CD8-positive, alpha-beta memory T cell (primary cell): ENCODE data around the gene DAB1. TPM values are rescaled to one million over a fixed set of nuclear protein-coding genes. Genes with fewer than 3 reads are reported as not detected.
A peak's percentile ranks its signal among the peaks of the same experiment; 100 is the strongest.

ENCODE experiments used
- CTCF ChIA-PET: fragments of 350-600 bp; sonication (Branson Sonifier 250); formaldehyde crosslinking; loops from one replicate; lab custom pipeline; 2021; ENCODE audit warnings: antibody characterized with exemption; lab: Charles Lee
- POLR2A ChIA-PET: fragments of 350-600 bp; sonication (Branson Sonifier 250); formaldehyde crosslinking; loops from one replicate; lab custom pipeline; 2021; ENCODE audit warnings: antibody characterized with exemption; lab: Charles Lee
- DNase-seq, 5 donors: peaks; one replicate each; pipeline versions ENCODE4 v3.0.0 to v3.0.0-alpha.2; 2020 to 2022; ENCODE audit warnings: mixed read lengths in 1 of 5
- H3K27ac ChIP-seq: one replicate; pipeline ENCODE4 v1.7.0; 2013; ENCODE audit warnings: low read depth, mild to moderate bottlenecking, low read length, moderate library complexity
- H3K27me3 ChIP-seq: 2 replicates; pipeline ENCODE4 v1.7.0; 2013; ENCODE audit warnings: low read length, mild to moderate bottlenecking; ENCODE audit not compliant: insufficient read depth, poor library complexity, severe bottlenecking
- H3K36me3 ChIP-seq: 2 replicates; pipeline ENCODE4 v1.7.0; 2013; ENCODE audit warnings: mild to moderate bottlenecking, low read length, moderate library complexity; ENCODE audit not compliant: insufficient read depth
- H3K4me1 ChIP-seq: 2 replicates; pipeline ENCODE4 v1.7.0; 2013; ENCODE audit warnings: mild to moderate bottlenecking, low read length, moderate library complexity; ENCODE audit not compliant: insufficient read depth
- H3K4me3 ChIP-seq: 2 replicates; pipeline ENCODE4 v1.7.0; 2013; ENCODE audit warnings: mild to moderate bottlenecking, low read length
- H3K9me3 ChIP-seq: 2 replicates; pipeline ENCODE4 v1.7.0; 2013; ENCODE audit warnings: mild to moderate bottlenecking, low read length
- H3K27ac Mint-ChIP-seq, 8 donors: one replicate each; pipeline ENCODE4 v1.8.0; 2020 to 2021; ENCODE audit warnings: mixed read lengths in 8 of 8, mild to moderate bottlenecking in 6 of 8, inconsistent platforms in 3 of 8, moderate library complexity in 3 of 8
- H3K27me3 Mint-ChIP-seq, 2 donors: one replicate each; pipeline ENCODE4 v1.8.0; 2020 to 2021; ENCODE audit warnings: mixed read lengths in 2 of 2, mild to moderate bottlenecking in 1 of 2, moderate library complexity in 1 of 2
- H3K36me3 Mint-ChIP-seq, 3 donors: one replicate each; pipeline ENCODE4 v1.8.0; 2020 to 2021; ENCODE audit warnings: mixed read lengths in 3 of 3, inconsistent platforms in 1 of 3, mild to moderate bottlenecking in 1 of 3
- H3K4me1 Mint-ChIP-seq, 3 donors: one replicate each; pipeline ENCODE4 v1.8.0; 2020 to 2021; ENCODE audit warnings: mixed read lengths in 3 of 3, inconsistent platforms in 1 of 3, mild to moderate bottlenecking in 1 of 3
- H3K4me3 Mint-ChIP-seq, 7 donors: one replicate each; pipeline ENCODE4 v1.8.0; 2020 to 2021; ENCODE audit warnings: mixed read lengths in 7 of 7, mild to moderate bottlenecking in 6 of 7, moderate library complexity in 4 of 7, inconsistent platforms in 2 of 7
- H3K9me3 Mint-ChIP-seq, 5 donors: one replicate each; pipeline ENCODE4 v1.8.0; 2020 to 2022; ENCODE audit warnings: mixed read lengths in 5 of 5, mild to moderate bottlenecking in 3 of 5, moderate library complexity in 2 of 5, inconsistent platforms in 1 of 5
- polyA plus RNA-seq: library from polyadenylated mRNA; unstranded; fragments of 300-500 nt; fragmentation: Illumina TruSeq; gene quantifications from one replicate; pipeline ENCODE4 v1.2.3, GENCODE V29; 2021
- total RNA-seq, 2 experiments: library from RNA; stranded (reverse); gene quantifications; one replicate each; pipeline ENCODE4 v1.2.3, GENCODE V29; 2021

DAB1 gene
- total and polyA plus RNA-seq, 3 experiments from 2014 or later = 0.09 to 1.7 TPM; not detected in 1

DNA sequence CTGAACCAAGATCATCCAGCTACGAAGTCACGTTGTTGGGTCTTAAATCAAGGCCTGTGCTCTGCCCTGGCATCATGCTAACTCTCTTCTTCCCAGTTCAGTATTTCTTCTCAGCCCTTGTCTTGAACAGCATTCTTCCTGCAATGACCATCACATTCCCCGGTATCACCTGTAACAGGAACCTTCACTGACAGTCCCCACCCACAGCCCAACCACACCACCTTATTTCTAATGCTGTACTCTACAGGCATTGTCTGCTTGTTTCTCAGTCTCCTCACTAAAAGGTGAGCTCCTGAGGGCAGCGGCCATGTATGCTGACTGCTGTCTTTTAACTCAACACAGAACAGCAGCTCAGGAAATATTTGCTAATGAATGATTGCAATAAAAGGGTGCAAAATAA lies 54.0 kb downstream of the DAB1 start:
- Histone ChIP-seq H3K4me3 (no peak overlapping the region), H3K36me3 (no peaks in the 10 kb centered on the region), H3K27me3 (no peaks in the 10 kb centered on the region), H3K4me1 (no peaks in the 10 kb centered on the region), H3K27ac (no peak overlapping the region), H3K9me3 (no peaks in the 10 kb centered on the region)
- peaks cover 0 to 6% (median 4%) of the 10 kb centered on the region in 5 donors for H3K9me3 Mint-ChIP-seq
- no peaks in the 10 kb centered on the region for H3K27me3 Mint-ChIP-seq
- no peak overlapping the region for H3K27ac Mint-ChIP-seq
- H3K36me3 Mint-ChIP-seq = peaks cover 0 to 5% (median 2%) of the 10 kb centered on the region in 3 donors
- H3K4me3 Mint-ChIP-seq = no peak overlapping the region
- CTCF ChIA-PET = no interaction called here
- no peaks in the 10 kb centered on the region for H3K4me1 Mint-ChIP-seq
- no peak for DNase-seq
- POLR2A ChIA-PET = no interaction called here

DNA sequence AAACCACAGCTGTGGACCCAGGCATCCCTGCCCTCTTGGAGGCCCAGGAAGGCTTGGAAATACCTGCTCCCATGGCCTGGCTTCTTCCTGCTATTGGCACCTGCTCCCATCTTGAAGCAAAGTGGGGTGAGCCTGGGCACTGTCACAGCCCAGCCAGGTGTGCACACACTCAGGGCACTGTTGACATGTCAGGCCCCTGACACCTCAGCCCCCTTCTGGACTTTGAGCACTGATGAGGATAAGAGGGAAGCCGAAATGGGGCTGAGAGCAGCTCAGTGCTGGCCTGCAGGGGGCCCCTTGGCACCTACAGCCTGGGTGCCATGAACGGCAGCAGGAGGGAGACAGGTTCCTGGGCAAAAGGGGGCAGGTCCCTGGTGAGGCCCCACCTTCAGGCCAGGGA lies 55.9 kb downstream of the DAB1 start:
- no peaks in the 10 kb centered on the region for H3K36me3 ChIP-seq
- Mint-ChIP-seq H3K27ac (no peak overlapping the region), H3K4me1 (no peaks in the 10 kb centered on the region), H3K4me3 (no peak overlapping the region), H3K9me3 (peaks cover 0 to 6% (median 4%) of the 10 kb centered on the region in 5 donors), H3K27me3 (no peaks in the 10 kb centered on the region), H3K36me3 (peaks cover 0 to 5% (median 2%) of the 10 kb centered on the region in 3 donors)
- ChIA-PET CTCF (no interaction called here), POLR2A (no interaction called here)
- H3K9me3 ChIP-seq = no peaks in the 10 kb centered on the region
- no peak overlapping the region for H3K27ac ChIP-seq
- no peak overlapping the region for H3K4me3 ChIP-seq
- DNase-seq = no peak
- no peaks in the 10 kb centered on the region for H3K4me1 ChIP-seq
- H3K27me3 ChIP-seq = no peaks in the 10 kb centered on the region

GRCh38 chr1:57363643-57364042 lies 60.2 kb downstream of the DAB1 start:
- Mint-ChIP-seq H3K36me3 (peaks cover 0 to 1% (median under 1%) of the 10 kb centered on the region in 3 donors), H3K27ac (no peak overlapping the region)
- H3K9me3 ChIP-seq = no peaks in the 10 kb centered on the region

GRCh38 chr1:57363165-57363564 lies 60.7 kb downstream of the DAB1 start:
- Mint-ChIP-seq H3K4me1 (no peaks in the 10 kb centered on the region), H3K4me3 (no peak overlapping the region), H3K9me3 (peaks cover 1 to 11% (median 4%) of the 10 kb centered on the region in 5 donors), H3K27me3 (peaks cover 0 to 4% of the 10 kb centered on the region in 2 donors), H3K36me3 (no peaks in the 10 kb centered on the region), H3K27ac (no peak overlapping the region)
- no peak for DNase-seq
- ChIA-PET POLR2A (no interaction called here), CTCF (no interaction called here)
- H3K27ac ChIP-seq = no peak overlapping the region
- no peaks in the 10 kb centered on the region for H3K9me3 ChIP-seq
- H3K4me1 ChIP-seq = no peaks in the 10 kb centered on the region
- H3K27me3 ChIP-seq = no peaks in the 10 kb centered on the region
- no peaks in the 10 kb centered on the region for H3K36me3 ChIP-seq
- H3K4me3 ChIP-seq = no peak overlapping the region

More at GRCh38 chr1:57363643-57364042, 60.2 kb downstream of the DAB1 start:
- CTCF ChIA-PET = no interaction called here
- Histone ChIP-seq H3K27me3 (no peaks in the 10 kb centered on the region), H3K4me3 (no peak overlapping the region), H3K36me3 (no peaks in the 10 kb centered on the region), H3K4me1 (no peaks in the 10 kb centered on the region), H3K27ac (no peak overlapping the region)
- H3K4me3 Mint-ChIP-seq = no peak overlapping the region
- H3K4me1 Mint-ChIP-seq = no peaks in the 10 kb centered on the region
- DNase-seq = no peak
- peaks cover 1 to 6% (median 3%) of the 10 kb centered on the region in 5 donors for H3K9me3 Mint-ChIP-seq
- POLR2A ChIA-PET = no interaction called here
- H3K27me3 Mint-ChIP-seq = peaks cover 0 to 2% of the 10 kb centered on the region in 2 donors

- no peaks in the 10 kb centered on the region for H3K36me3 ChIP-seq
- CTCF ChIA-PET = no interaction called here
Observed at GRCh38 chr1:57362480-57362879, 61.4 kb downstream of the DAB1 start.

DNA sequence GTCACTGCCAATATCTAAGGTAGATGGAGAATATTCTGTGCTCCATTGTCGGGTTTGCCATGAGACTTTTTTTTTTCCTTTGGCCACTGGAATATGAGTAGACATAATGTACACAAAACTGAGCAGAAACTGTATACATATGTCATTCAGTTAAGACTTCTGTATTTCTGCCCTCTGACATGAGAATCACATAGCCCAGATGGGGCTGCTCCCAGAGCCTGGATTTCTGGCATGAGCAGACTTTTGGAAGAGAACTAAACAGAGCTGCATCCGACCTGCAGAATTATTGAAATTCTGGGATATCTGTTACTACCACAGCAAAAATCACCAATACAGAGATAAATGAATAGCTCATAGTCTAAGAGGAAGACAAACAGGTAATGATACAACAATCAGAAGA lies 62.3 kb downstream of the DAB1 start:
- H3K27ac ChIP-seq = no peak overlapping the region
- Mint-ChIP-seq H3K27ac (no peak overlapping the region), H3K9me3 (peaks cover 0 to 16% (median 5%) of the 10 kb centered on the region in 5 donors), H3K27me3 (peaks cover 0 to 4% of the 10 kb centered on the region in 2 donors), H3K36me3 (no peaks in the 10 kb centered on the region), H3K4me3 (no peak overlapping the region), H3K4me1 (peaks cover 0 to 8% (median 4%) of the 10 kb centered on the region in 3 donors)
- CTCF ChIA-PET = no interaction called here
- POLR2A ChIA-PET = no interaction called here
- no peaks in the 10 kb centered on the region for H3K4me1 ChIP-seq
- H3K9me3 ChIP-seq = no peaks in the 10 kb centered on the region
- H3K36me3 ChIP-seq = no peaks in the 10 kb centered on the region
- H3K4me3 ChIP-seq = no peak overlapping the region
- no peaks in the 10 kb centered on the region for H3K27me3 ChIP-seq
- DNase-seq = no peak

More at GRCh38 chr1:57362480-57362879, 61.4 kb downstream of the DAB1 start:
- H3K4me3 ChIP-seq = no peak overlapping the region
- H3K4me1 Mint-ChIP-seq = peaks cover 0 to 3% (median under 1%) of the 10 kb centered on the region in 3 donors
- peaks cover 1 to 13% (median 5%) of the 10 kb centered on the region in 5 donors for H3K9me3 Mint-ChIP-seq
- no peak for DNase-seq
- H3K27ac Mint-ChIP-seq = no peak overlapping the region
- peaks cover 0 to 4% of the 10 kb centered on the region in 2 donors for H3K27me3 Mint-ChIP-seq
- H3K9me3 ChIP-seq = no peaks in the 10 kb centered on the region
- no peak overlapping the region for H3K27ac ChIP-seq
- no peaks in the 10 kb centered on the region for H3K36me3 Mint-ChIP-seq
- no peaks in the 10 kb centered on the region for H3K4me1 ChIP-seq
- POLR2A ChIA-PET = no interaction called here
- H3K4me3 Mint-ChIP-seq = no peak overlapping the region
- no peaks in the 10 kb centered on the region for H3K27me3 ChIP-seq

GRCh38 chr1:57360846-57361407 lies 62.9 kb downstream of the DAB1 start:
- no peaks in the 10 kb centered on the region for H3K36me3 Mint-ChIP-seq
- H3K27ac ChIP-seq = no peak overlapping the region
- H3K4me1 Mint-ChIP-seq = peaks cover 0 to 11% (median 6%) of the 10 kb centered on the region in 3 donors
- no peak overlapping the region for H3K4me3 Mint-ChIP-seq
- H3K27ac Mint-ChIP-seq = no peak overlapping the region
- no peak overlapping the region for H3K4me3 ChIP-seq
- no peaks in the 10 kb centered on the region for H3K9me3 ChIP-seq
- DNase-seq = no peak
- no peaks in the 10 kb centered on the region for H3K4me1 ChIP-seq
- CTCF ChIA-PET = no interaction called here
- H3K36me3 ChIP-seq = no peaks in the 10 kb centered on the region
- peaks cover 0 to 16% (median 5%) of the 10 kb centered on the region in 5 donors for H3K9me3 Mint-ChIP-seq
- H3K27me3 ChIP-seq = no peaks in the 10 kb centered on the region
- peaks cover 0 to 4% of the 10 kb centered on the region in 2 donors for H3K27me3 Mint-ChIP-seq
- POLR2A ChIA-PET = no interaction called here

DNA sequence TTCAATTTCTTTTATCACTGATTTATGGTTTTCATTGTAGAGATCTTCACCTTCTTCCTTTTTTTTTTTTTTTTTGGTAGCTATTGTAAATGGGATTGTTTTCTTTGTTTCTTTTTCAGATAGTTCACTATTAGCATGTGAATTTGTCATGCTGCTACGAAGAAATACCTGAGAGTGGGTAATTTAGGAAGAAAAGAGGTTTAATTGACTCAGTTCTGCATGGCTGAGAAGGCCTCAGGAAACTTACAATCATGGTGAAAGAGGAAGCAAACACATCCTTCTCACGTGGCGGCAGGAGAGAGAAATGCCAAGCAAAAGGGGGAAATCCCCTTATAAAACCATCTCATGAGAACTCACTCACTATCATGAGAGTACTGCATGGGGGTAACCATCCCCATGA lies 66.4 kb downstream of the DAB1 start:
- Mint-ChIP-seq H3K9me3 (peaks cover 0 to 16% (median 8%) of the 10 kb centered on the region in 5 donors), H3K4me1 (peaks cover 0 to 12% (median 11%) of the 10 kb centered on the region in 3 donors), H3K36me3 (no peaks in the 10 kb centered on the region), H3K4me3 (no peak overlapping the region), H3K27ac (peak overlapping the region in 3 of 8 donors; percentile 31 to 83 (median 64)), H3K27me3 (peaks cover 4% of the 10 kb centered on the region in 2 donors)
- Histone ChIP-seq H3K4me3 (no peak overlapping the region), H3K36me3 (no peaks in the 10 kb centered on the region), H3K4me1 (no peaks in the 10 kb centered on the region), H3K27me3 (no peaks in the 10 kb centered on the region), H3K9me3 (no peaks in the 10 kb centered on the region), H3K27ac (no peak overlapping the region)
- DNase-seq = no peak
- POLR2A ChIA-PET = no interaction called here
- CTCF ChIA-PET = no interaction called here
